GM18870 (cell line): ENCODE data around the gene TBC1D4.

Experiments
- ATAC-seq: cut with Tn5 transposase; IDR thresholded peaks from one replicate; pipeline ENCODE4 v1.9.1; 2021; ENCODE audit warnings: moderate library complexity; ENCODE audit not compliant: unreplicated experiment

Gene TBC1D4

DNA sequence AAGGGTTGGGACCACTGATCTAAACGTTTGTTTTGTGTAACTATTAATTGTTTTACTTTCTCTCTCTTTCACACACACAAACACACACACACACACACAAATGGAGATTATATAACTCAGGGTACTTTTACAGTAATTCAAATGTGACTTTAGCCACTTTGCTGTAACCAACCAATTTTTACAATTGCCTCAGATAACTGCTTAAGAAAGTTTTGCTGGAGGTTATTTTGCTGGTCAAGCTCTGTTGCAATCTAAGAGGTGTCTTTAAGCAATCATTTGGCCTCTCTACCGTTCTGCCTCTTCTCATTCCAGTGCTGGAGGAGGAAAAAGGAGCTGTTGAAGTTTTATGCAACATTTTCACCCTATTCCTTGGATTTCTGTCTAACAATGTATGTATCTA is 63.0 kb downstream of the TBC1D4 start:
- ATAC-seq: no peak

DNA sequence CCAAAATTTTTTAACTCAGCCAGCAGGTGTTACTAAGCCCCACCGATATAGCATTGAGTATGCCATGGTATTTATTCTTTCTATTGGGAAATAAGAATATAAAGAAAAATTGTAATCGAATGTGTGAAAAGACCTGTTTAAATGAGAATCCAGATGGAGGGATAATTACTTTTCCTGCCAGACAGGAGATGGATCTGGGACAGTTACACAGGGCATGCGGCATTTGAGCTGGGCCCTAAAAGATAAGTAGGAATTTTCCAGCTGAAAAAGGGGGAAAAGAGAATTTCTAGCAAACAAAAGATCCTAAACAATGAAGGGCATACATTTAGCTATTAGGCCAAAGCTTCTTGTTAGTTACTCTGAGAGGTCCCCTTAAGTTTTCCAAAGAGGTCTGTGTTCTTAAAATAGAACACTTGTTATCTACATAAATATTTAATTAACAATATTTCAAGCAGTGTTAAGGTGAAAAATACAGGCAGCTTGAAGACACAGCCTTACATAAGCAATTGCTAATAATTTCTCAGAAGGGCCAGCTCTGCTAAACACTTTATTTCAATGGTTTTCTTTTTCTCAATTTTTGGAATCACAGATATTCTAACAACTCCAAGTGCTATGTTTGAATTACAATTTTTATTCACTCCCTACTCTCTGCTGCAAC is 63.7 kb downstream of the TBC1D4 start:
- no peak for ATAC-seq

DNA sequence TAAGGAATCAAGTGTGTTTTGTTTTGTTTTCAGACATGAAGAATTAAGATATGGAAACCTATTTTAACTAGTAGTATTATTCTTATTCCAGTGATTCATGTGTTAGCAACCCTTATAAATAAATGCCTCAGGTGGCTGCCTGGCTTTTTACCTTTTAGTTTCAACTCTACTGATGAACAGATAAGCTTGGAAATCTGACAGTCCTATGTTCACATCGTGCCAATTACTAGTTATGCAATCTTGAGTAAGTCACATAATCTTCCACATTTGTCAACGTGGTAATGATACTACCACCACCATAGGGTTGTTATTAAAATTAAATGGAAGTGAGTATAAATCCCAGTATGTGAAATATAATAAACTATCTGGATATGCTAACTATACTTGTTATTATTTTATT is 64.3 kb downstream of the TBC1D4 start:
- ATAC-seq: no peak

DNA sequence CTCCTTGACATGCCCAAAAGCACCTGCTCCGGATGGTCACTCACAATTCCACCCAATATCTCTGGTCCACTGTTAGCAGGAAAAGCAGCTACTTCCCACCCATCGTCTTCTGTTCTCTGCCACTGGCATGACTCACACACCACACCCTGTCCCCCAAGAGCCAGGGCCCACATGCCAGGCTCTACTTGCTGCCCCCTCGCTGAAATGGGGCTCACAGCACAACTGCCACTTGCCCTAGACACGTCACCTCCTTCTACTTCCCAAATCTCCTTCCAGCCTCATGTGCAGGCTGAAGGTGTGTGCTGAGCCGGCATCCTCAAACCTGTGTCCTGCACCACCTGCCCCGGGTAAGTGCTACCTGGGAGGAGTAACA is 65.0 kb downstream of the TBC1D4 start:
- ATAC-seq: no peak

DNA sequence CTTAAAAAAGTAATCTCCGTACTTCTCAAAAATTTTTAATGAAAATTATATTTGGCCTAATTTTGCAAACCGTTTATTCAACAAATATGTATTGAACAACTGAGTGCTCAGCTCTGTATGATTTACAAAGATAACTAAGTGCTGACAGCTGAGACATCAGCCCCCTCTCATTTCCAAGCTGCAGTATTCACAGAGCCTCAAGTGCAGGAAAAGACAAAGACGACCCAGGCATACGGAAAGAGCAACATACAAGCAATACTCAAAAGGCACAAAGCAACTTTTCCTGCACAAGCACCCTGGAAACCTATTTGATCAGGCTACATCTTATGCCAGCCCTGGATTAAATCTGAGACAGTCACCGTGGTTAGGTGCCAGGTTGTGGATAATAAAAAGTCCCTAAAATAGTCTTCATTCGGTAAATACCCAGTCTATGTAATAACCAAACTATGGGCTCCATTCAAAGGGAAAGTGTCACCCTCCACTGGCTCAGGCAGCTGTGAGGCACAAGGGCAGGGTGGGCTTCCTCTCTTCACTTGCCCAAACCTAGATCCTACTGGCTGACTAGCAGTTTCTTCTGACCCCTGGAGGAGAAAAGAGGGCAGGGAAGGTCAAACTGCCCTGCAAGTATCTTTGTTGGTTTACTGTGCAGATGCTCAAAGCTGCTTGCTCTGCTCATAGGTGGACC is 65.5 kb downstream of the TBC1D4 start:
- ATAC-seq: peak; percentile 70

DNA sequence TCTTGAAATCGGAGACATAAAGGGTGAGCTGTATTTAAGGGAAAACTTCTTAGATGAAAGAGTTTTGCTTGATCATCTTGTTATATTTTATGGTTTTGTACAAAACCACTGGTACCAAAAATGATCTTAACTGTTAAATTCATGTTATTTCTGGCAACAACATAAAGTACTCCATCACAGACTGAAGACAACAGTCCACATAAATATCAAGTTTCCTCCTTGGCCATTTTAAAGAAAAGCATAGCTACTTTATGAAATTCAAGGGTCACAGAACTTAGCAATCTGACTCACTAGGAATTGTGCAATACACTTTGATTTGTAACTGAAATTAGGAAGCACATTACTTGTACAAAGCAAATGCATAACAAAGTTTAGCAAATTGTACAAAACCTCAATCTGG is 66.3 kb downstream of the TBC1D4 start:
- ATAC-seq: no peak

DNA sequence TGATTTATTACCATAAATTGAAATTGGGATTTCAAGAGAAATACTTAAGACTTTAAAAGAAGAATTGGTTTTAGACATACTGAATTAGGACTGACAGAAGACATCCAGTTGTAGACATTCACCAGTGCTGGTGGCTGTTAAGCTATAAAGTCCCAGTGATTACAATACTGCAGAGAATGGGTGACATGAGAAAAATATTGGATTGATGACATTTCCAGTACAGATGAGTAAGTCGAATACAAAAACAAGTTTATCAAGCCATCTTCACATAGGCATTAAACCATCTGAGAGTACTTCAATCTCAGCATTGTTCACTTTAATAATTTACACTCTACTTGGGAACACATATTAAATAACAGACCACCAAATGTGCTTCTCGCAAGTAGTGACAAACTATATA is 66.8 kb downstream of the TBC1D4 start:
- no peak for ATAC-seq

DNA sequence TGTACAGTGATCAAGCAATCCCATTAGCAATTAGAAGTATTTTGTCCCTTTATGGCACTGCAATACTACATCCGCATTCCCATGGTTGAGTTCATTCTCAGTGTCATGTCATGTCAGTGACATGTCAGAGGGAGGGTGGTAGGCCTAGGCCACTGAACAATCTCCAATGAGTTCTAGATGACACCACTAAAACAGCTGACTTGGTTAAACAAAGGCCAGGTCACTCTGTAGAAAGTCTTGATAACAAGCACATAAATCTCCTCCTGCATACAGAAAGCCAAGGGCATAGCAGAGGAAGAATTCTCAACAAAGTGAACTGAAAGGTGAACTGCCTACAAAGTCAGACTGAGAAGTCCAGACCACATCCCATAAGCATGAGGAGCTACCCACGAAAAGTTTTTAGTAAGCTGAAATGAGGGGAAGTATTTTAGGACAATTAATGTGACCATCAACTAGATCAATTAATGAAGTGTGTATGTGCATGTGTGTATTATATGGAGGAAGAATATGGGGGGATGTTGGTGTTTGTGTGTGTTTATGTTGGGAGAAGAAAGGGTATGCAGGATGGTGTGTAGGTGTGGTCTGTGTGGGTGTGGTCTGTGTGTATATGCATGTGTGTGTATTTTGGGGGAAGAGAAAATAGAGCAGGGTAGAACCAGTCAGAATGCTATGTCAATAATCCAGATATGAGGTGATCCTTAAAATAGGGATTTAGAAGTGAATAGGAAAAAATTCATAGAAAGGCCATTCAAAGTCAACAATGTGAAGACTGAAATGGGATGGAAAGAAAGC is 67.7 kb downstream of the TBC1D4 start:
- no peak for ATAC-seq

DNA sequence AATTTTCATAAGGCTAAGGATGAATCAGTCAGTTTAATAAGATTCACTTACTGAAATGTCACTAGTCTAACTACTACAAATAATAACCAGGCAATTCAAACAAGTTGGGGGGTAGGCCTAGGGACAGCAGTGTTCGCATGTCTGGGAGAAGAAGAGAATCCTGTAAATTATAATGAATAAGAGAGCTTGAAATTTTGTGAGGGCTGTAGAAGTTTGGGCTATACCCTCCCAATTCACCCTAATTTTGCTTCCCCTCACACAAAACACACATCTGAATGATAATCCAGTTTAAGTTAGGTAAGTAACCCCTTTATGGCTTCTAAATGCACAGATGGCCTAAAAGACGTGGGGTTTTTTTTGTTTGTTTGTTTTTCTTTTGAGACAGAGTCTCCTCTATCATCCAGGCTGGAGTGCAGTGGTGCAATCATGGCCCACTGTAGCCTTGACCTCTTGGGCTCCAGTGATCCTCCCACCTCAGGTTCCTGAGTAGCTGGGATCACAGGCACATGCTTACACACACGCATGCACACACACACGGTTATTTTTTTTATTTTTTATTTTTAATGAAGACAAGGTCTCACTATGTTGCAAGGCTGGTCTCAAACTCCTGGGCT is 69.9 kb downstream of the TBC1D4 start:
- ATAC-seq: no peak

DNA sequence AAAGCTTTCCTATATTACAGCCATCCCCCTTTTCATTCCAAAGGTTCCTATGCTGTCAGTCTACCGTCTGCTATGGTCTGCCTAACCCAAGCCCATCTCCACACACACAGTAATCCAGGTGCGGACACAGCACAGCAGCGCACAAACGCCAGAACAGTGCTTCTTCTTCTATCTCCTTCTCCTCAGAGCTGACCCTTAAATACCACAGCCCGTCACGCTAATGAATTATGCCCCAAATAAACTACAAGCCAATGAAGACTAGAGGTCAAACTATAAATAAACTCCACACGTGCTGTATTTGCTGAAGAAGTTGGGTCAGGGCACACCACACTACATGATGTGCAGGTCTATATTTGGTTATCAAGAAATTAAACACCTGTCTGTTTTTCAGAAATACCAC is 71.8 kb downstream of the TBC1D4 start:
- ATAC-seq: no peak

DNA sequence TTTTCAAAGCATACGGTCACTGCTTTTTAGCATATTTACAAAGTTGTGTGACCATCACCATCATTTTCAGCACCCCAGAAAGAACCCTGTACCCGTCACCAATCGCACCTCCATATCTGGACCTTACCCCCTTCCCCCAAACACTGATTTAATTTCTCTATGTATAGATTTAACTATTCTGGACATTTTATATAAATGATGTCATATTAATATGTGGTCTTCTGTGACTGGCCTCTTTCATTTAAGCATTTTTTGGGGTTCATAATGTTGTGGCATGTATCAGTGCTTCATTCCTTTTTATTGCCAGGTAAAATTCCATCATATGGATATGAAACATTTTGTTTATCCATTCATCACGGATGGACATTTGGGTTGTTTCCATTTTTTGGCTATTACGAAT is 74.0 kb downstream of the TBC1D4 start:
- no peak for ATAC-seq

DNA sequence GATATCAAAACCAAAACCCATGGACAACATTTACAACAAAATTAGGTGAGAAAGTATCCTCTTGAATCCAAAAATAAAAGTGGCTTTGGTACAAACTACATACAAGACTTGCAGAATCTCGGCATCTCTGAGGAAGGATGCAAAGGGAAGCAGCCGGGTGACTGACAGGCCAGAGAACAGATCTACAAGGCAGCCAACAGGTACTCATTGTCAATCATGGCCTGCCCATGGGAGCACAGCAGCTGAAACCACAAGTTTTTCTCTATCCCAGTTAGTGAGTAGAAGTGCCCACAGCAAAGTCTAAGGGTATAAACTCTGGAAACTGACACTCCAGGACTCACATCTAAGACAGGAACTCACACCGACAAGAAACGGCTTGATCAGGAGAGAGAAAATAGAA is 74.5 kb downstream of the TBC1D4 start:
- no peak for ATAC-seq

DNA sequence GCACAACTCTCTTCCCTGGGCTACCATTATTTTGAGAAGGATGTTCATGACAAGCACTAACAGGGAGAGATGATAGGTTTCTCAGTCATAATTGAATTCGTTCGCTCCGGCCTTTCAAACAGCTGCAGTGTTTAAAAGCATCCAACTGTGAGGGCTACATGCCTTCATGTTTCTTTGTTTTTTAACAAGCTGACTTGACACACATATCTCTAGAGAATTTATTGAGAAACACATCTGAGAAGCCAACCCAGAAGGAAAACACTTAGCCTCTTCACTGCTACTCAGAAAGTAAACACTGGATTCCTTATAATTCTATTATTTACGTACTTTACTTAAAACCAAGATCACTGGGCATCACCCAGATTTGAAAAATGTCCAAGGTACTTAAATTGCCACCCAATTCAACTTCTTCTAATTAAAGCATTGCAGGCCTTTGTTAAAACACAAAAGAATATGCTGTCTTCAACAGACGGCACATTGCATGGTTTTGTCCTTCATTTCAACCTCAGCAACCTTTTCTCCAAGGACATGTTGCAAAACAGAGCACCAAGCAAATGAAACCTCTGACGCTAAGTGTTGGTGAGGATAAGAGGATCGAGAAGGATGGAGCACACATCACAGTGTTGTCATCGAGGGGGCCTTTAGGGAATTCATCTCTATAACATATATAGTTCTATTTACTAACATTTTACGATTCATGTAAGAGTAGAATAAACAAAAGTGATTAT is 75.8 kb downstream of the TBC1D4 start:
- no peak for ATAC-seq

DNA sequence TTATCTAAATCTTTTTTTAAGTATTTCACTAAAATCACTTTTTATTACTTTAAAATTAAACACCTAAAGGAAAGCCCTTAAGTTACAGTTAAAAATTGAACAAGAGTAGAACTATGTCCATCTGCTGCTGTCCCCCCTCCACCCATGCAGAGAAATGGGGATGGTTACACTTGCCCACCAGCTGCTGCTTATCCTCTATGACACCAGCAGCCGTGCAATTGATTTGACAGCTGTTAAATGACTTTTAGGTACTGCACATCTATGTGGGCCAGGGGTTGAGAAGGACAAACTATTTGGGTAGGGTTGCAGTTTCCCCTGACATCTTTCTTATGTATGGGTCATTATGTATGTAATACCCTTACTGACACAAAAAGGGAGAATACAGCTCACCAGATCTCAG is 77.2 kb downstream of the TBC1D4 start:
- ATAC-seq: no peak

DNA sequence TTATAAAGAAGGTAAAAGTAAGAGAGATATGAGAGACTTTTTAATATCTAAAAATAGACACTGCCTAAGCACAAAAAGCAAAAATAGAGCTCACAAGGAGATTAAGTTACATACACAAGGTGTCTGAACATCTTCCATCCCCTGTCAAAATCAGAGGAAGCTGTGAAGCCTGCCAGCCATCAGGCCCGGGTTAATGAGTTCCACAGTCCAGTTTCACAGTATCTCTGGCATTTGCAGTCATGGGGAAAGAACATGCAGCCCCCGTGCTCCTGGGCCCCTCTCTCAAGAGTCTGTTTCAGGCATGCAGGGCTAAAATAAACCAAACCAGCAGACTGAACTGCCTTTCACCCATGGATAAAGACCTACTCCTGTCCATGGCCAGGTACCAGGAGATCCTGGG is 79.2 kb downstream of the TBC1D4 start:
- peak; percentile 50 for ATAC-seq

DNA sequence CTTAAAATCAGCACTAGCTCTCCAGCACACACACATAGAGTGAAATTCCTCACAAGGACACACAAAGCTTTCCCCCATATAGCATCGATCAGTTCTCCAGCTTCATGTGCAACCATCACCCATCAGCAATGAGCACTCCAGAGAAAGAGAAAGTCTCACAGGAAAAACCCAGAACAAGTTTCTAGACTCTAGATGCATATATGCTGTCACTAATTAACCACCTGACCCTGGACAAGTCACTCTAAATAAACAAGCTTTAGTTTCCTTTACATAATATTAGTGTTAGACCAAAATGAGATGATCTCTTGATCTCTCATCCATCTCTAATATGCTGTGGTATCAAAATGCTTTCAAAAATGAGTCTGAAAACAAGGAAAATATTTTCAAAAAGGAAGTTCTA is 81.2 kb downstream of the TBC1D4 start:
- peak; percentile 56 for ATAC-seq

DNA sequence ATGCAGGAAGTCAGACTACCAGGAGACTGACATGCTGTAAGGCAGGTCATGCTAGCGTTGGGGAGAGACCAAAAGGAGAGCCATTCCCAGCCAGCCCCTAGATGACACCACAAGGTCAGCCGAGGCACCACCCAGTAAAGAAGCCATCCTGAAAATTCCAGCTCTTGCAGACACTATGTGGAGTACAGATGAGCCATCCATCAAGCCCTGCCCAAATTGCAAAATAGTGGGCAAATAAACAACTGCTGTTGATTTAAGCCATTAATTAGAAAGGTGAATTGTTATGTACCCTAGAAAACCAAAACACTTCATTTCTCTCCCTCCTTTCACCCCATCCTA is 82.1 kb downstream of the TBC1D4 start:
- no peak for ATAC-seq

DNA sequence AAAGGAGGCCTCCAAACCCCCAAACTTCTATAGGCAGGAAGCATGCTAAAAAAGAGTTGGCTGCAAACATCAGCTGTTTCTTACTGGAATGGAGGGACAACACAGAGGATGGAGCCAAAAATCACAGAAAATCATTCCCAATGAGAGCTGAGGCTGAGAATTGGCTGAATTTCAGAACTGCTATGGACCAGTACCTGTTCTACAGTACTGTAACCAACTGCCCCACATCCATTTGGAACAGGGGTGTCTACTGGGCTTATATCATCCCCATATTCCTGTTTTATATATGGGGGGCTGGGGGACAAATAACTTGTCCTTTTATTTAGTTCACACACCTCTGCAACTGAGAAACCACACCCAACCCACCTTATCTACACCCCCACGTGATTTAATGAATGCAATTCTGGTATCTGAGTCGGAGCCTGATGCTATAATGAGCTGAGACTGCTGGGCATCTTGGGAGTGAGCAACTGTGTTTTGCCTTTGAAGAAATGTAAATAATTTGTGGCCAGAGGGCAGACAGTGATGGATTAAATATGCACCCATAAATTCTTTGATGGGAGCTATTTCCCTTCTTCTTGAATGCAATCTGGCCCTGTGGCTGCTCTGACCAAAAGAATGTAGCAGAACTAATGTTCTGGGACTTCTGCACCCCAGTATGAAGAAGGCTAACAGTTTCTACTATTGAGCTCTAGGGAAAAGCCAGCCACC is 82.6 kb downstream of the TBC1D4 start:
- no peak for ATAC-seq

DNA sequence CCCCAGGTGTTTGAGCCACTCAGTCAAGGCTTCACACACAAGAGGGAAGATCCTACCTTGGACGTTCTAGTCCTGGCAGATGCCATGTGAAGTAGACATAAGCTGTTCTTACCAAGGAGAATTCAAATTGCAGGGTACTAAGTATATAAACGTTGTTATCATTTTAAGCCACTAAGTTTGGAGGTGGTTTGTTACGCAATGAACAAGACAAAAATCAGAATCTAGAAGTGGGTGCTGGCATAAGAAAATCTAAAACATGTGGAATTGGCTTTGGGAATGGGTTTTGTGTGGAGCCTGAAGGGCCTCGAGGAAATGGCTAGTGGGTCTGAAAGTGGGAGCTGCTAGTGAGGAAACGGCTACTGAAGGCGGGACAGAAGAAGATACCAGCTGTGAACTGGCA is 83.9 kb downstream of the TBC1D4 start:
- no peak for ATAC-seq

DNA sequence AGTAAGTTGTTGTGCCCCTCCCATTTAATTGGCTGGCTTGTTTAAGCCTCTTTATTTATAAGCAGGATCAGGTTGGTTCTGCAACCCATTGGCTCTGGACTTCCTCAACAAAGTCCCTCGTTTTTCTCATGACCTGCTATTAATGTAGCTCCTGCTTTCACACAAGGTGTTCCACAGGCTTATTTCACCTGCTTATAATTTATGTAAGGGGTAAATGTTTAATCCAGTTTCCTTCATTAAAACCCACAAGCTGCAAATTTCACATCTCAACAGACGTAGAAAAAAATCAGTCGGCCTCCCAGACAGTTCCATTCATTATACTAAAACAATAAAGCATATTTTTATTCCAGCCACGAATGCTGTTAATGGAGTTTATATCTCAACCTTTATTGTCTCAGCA is 86.1 kb downstream of the TBC1D4 start:
- no peak for ATAC-seq

DNA sequence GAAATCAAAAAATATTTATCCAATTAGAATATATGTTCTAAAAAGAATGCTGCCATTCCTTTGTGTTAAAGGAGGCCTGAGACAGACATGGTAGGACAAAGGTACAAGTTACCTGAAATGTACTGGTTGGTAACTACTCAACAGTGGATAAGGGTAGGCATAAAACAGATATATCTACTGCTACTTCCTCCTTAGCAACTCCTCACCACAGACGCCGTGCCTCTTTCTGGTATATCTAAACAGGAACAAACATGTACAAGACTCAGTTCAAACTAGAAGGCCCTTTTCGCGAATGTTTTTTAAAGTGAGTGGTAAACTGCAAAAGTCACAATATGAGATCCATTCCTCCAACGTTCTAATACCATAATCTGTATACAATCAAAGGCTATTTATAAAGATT is 86.9 kb downstream of the TBC1D4 start:
- ATAC-seq: no peak
